H4 (cell line): ENCODE data around the gene ISLR. TPM values are rescaled to one million over a fixed set of nuclear protein-coding genes. Genes with fewer than 3 reads are reported as not detected.

ENCODE experiments used
- DNase-seq: peaks from one replicate; pipeline ENCODE4 v3.0.0-alpha.2; 2015; ENCODE audit warnings: low spot score
- total RNA-seq: library from RNA; depleted of rRNA; stranded (reverse); fragments of >200 nt; shearing (Covaris generic); gene quantifications from 2 replicates; pipeline ENCODE4 v1.2.3, GENCODE V29; 2014

The ISLR gene
- total RNA-seq, 1 experiment from 2014 or later: 0.06 TPM

DNA sequence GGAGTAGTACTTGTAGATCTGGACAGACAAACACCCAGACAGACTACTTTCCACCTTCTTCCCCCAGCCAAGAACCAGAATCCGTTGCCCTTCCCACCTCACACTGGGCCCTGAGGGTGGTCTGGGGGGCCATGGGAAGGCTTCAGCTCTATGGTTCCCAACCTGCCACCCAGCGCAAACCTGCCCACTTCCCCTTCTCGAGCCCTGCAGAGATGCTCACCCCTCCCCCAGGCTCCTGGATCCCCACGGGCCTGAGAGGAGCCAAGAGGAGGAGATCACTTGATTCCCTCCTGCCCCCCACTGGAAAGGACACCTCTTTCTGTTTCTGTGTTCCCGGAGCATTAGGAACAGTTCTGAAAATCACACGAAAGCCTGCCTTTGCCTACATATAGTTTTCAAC lies 20.4 kb downstream of the ISLR start:
- DNase-seq: no peak

GRCh38 chr15:74194572-74195559 lies 21.4 kb downstream of the ISLR start:
- no peak for DNase-seq

DNA sequence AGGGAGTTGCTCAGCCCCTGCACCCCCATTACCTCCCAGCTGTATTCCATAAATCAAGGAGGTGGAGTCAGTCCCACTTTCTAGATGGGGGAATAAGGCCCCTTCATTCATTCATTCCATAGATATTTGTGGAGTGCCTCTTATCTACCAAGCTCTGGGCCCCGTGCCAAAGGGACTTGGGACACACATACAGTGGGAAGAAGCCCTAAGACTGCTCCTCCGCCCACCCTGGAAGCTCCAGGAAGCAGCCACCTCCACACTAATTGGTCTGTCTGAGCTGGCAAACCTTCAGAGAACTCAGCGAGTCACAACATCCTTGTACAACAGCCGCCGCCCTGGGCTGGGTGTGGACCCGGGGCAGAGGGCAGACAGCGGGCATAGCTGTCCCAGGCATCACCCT lies 22.7 kb downstream of the ISLR start:
- peak; percentile 86 for DNase-seq

GRCh38 chr15:74197176-74197965 lies 23.9 kb downstream of the ISLR start:
- no peak for DNase-seq

DNA sequence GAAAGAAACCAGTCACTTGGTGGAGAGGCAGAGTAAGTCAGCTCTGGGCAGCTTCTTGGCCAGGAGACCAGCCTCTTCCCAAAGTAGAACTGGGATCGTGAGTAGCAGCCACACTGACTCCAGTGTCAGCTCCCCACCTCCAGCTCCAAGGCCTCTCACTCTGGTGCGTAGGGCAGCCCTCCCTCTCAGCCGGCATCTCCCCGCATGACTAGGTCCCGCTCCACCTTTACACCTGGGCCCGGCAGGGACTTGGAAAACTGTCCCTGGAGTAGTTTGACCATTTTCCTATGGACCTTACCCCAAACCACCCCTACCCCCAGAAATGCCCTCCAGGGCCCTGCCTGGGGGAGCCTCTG lies 25.8 kb downstream of the ISLR start:
- DNase-seq: no peak

DNA sequence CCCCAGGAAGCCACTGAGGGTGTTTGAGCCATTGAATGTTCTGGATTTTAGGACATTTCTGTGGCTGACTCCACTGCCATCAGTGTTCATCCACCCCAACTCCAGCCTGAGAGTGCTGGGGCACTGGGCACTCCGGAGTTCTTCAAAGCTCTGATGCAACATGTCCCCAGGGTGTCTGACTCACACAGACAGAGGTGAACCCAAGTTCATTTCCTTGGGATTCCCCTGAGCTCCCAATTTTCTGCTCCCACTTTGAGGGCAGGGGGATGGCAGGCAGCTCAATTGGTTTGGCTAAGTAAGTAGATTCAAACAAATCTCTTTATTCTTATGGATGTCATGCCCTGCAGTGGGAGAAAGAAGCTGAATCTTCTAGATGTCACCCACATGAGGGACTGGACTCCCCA lies 26.9 kb downstream of the ISLR start:
- peak; percentile 67 for DNase-seq

- DNase-seq: peak; percentile 39
Measured at GRCh38 chr15:74200871-74201419, 27.4 kb downstream of the ISLR start.

DNA sequence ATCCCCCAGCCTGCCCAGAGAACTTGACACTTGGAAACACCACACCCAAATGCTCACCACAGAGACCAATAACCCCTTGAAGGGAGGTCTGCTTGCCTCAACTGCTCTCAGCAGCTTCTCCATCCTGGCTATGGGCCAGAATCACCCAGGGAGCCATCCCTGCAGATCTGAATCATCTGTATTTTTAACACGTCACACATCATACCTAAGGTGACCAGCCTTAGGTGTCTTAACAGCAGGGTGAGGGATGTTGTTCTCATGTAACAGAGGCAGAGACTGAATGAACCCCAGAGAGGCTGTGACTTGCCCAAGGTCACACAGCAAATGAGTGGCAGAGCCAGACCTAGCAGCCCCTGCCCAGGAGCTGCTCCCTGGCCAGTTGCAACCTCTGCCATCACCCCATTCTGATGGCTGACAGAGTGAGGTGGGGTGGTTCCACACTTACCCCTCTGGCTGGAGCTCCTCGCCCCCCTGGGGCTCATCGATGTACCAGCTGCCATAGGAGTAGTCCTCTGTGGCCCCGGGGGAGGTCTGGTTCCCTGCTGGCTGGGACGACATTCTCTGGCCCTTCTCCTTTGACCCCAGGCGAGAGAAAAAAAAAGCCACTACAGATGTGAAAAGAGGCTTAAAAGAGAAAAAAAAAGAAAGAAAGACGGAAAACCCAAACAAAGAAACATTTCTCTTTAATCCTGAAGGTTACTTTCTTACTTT lies 28.4 kb downstream of the ISLR start:
- no peak for DNase-seq

GRCh38 chr15:74202452-74203401 lies 29.2 kb downstream of the ISLR start, which contains the start of gene STRA6:
TSS of gene STRA6 (minus strand) at chr15:74202787. CDS start at chr15:74202267, 520 bp downstream.
- peak; percentile 80 for DNase-seq

GRCh38 chr15:74203914-74204431 lies 30.5 kb downstream of the ISLR start:
- DNase-seq: peak; percentile 81

- DNase-seq: no peak
Measured at GRCh38 chr15:74205582-74205947, 32.1 kb downstream of the ISLR start.

- DNase-seq: no peak
Measured at GRCh38 chr15:74206801-74207281, 33.3 kb downstream of the ISLR start.

- DNase-seq: no peak
Measured at GRCh38 chr15:74207652-74208440, 34.3 kb downstream of the ISLR start.

DNA sequence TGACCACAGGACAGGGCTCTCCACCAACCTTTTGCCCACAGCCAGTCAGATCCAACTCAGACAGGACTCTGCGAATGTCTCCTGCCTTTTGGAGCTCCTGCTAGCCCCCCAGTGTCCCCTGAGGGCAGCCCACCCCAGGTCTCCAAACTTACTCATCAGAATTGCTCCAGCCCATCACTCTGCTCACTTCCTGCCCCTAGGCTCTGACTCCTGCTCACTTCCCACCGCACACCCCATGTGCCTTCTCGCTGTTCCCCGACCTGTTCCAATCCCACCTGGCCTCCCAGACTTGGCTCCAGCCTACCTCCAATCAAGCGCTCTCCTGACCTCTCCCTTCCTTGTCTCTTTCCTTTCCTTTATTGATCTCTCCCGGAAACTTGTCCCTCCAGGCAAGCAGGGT lies 35.0 kb downstream of the ISLR start:
- no peak for DNase-seq

DNA sequence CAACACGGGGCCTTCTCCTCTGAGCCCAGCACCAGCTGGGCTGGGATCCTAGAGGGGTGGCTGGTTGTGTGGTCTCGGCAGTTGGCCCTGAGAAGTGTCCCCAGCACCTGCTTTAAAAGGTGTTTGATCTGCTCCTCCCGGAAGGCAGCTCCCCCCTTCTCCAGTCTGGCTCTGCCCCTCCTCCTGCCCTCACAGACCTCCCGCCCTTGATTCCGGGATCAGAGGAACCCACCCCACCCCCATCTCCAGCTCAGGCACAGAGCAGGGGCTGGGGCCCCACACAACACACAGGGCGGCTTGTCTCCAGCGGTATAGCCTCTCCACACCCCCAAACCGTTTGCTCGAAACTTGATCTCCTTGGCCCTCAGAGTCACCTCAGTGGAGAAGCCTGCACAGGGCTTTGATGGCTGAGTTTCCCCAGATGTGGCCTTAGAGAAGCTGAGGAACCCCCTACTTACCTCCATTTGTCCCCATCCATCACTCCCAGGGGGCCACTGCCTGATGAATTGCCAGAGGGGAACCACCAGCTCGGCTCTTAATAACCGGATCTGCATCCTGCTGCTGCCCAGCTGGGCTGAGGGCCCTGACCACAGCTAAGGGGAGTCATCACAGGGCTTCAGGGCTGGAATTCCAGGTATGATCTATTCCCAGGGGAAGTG lies 35.5 kb downstream of the ISLR start:
- peak; percentile 59 for DNase-seq

DNA sequence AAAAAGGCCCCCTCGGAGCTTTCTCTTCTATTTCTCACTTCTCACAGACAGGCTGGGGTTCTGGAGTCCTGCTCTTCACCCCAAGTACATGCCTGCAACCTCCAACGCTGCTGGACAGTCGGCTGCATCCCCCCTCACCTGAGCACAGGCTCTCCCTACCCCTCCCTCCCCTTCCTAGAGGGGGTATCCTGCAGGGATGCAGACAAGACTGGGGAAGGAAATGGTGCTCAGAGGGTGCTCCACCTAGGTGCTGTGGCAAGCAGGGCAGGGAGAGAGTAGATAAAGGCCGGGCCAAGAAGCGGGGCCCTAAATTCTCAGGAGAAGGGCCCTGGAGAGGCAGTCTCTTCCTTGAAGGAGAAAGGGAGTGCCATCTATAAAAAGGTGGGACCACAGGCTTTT lies 36.0 kb downstream of the ISLR start:
- no peak for DNase-seq

DNA sequence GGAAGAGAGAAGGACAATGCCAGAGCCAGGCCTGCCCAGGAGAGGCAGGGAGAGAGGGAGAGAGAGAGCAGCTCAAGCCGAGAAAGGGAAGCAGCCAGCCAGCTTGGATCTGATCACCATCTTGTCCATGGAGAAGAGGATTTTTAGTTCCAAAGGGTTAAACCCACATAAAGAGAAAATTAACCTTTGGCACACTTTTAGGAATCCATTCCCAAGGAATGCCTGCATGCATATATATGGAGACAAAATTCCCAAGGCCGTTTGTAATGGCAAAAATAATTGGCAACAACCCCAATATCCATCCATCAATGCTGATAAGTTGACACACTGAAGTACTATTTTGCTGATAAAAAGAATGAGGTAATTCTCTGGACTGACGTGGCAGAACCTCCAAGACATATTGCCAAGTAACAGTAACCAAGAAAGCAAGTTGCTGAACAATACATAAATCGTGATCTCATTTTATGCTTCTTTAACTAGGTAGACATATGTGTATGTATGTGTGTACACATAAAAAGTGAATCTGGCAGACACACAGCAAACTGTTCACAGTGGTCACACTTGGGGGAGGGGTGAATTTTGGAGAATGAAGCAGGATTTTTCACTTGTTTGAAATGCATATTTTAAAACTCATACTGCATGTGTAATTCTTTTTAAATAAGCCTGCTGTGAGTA lies 36.6 kb downstream of the ISLR start:
- DNase-seq: peak; percentile 25

DNA sequence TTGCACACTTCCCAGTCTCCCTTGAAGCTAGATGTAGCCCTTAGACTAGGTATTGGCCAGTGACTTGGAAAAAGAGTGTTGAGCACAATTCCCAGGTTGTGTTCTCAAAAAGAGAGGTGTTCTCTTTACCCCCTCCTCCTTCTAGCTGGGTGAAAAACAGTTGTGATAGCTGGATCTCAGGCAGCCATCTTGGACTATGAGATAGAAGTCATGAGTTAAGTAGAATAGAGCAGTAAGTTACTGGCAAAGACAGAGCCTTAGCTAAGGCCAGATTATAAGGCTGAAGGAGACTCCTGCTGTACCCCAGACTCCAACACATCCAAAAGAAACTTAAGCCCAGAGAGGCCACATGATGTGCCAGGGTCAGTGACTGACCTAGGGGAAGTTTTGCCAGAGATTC lies 37.2 kb downstream of the ISLR start:
- DNase-seq: no peak
